GM23248 (cell line): ENCODE data around the gene KCNS1.

Experiments
- EZH2 ChIP-seq: fragments of 200-600 bp; sonication (generic); IDR thresholded peaks from 2 replicates; pipeline ENCODE4 v1.6.1; 2018; ENCODE audit warnings: antibody characterized with exemption, mild to moderate bottlenecking; ENCODE audit not compliant: insufficient read depth, poor library complexity, severe bottlenecking
- EZH2phosphoT487 ChIP-seq: fragments of 200-600 bp; sonication (generic); IDR thresholded peaks from 2 replicates; pipeline ENCODE4 v1.6.1; 2018; ENCODE audit warnings: antibody characterized with exemption, moderate library complexity, mild to moderate bottlenecking, low read depth; ENCODE audit not compliant: insufficient read depth

- TF ChIP-seq EZH2phosphoT487, result no peak
- no peak for TF ChIP-seq EZH2
Measured at GRCh38 chr20:45044601-45045000, 56.3 kb downstream of the KCNS1 start.
